ENCODE results near the gene CLIC4.
A peak's percentile ranks its signal among the peaks of the same experiment; 100 is the strongest.

GRCh38 chr1:24830680-24831272, 85.5 kb downstream of the CLIC4 start:
- TF ChIP-seq CTCF (conservative IDR thresholded peaks at IDR 0.05 in 1 of 2, IDR thresholded peaks at IDR 0.05 in 1 of 2; ENCODE audit: extremely low read depth in 1 of 2, insufficient read depth in 1 of 2, low read depth in 1 of 2, low read length in 2 of 2) (peak; percentile 72 to 83), EZH2 (IDR thresholded peaks at IDR 0.05; ENCODE audit: borderline replicate concordance, low read length) (no peak)

Measured in mammary epithelial cell (primary cell).